SIG-M5 treated with dmso at 0.1 percent for 504 hours (cell line): Measurements from ENCODE around the gene ZC3HAV1.
"Not testable (repeated sequence)": the region's sequence is repeated elsewhere in the genome, so short reads cannot be mapped to it uniquely, and the experiment has no call there.

ENCODE experiments used
- DNase-seq: peaks from one replicate; lab custom pipeline; 2025; ENCODE audit not compliant: unreplicated experiment; lab: John Stamatoyannopoulos, UW

The ZC3HAV1 gene

GRCh38 chr7:139055674-139056073 lies 53.8 kb downstream of the ZC3HAV1 start:
- no peak for DNase-seq

DNA sequence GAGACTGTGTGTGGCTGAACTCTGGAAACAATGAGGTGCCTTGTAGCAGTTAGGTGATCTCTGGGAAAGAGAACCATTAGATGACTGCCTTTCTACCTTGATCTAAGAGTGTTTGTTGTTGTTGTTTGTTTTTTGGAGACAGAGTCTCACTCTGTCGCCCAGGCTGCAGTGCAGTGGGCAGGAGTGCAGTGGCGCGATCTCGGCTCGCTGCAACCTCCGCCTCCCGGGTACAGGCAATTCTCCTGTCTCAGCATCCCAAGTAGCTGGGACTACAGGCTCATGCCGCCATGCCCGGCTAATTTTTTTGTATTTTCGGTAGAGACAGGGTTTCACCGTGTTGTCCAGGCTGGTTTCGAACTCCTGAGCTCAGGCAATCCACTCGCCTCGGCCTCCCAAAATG lies 54.9 kb downstream of the ZC3HAV1 start:
- DNase-seq: not testable (repeated sequence)

GRCh38 chr7:139054101-139054500 lies 55.4 kb downstream of the ZC3HAV1 start:
- DNase-seq: no peak

- DNase-seq: no peak
Measured at GRCh38 chr7:139051655-139052054, 57.9 kb downstream of the ZC3HAV1 start.

- DNase-seq: no peak
Measured at GRCh38 chr7:139049936-139050335, 59.6 kb downstream of the ZC3HAV1 start.

GRCh38 chr7:139049111-139049510 lies 60.4 kb downstream of the ZC3HAV1 start:
- DNase-seq: no peak

- DNase-seq: no peak
Measured at GRCh38 chr7:139047970-139048369, 61.5 kb downstream of the ZC3HAV1 start.

DNA sequence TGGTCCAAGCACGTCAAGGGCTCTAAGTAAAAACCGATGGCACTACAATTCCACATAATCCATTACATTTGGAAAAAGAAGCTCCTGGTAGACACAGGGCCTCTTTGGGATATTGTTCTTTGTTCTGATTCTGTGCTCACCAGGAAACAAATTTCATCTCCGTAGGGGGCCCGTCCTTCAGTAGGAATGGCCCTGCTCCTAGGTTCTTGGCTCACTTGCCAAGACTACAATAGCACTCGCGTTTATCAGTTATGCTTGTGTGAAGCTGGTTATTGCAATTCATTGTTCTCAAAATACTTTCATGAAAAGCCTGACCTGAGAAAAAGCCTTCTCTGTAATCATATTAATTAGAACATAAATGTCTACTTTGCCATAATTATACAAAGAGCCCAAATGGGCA lies 63.4 kb downstream of the ZC3HAV1 start:
- no peak for DNase-seq

DNA sequence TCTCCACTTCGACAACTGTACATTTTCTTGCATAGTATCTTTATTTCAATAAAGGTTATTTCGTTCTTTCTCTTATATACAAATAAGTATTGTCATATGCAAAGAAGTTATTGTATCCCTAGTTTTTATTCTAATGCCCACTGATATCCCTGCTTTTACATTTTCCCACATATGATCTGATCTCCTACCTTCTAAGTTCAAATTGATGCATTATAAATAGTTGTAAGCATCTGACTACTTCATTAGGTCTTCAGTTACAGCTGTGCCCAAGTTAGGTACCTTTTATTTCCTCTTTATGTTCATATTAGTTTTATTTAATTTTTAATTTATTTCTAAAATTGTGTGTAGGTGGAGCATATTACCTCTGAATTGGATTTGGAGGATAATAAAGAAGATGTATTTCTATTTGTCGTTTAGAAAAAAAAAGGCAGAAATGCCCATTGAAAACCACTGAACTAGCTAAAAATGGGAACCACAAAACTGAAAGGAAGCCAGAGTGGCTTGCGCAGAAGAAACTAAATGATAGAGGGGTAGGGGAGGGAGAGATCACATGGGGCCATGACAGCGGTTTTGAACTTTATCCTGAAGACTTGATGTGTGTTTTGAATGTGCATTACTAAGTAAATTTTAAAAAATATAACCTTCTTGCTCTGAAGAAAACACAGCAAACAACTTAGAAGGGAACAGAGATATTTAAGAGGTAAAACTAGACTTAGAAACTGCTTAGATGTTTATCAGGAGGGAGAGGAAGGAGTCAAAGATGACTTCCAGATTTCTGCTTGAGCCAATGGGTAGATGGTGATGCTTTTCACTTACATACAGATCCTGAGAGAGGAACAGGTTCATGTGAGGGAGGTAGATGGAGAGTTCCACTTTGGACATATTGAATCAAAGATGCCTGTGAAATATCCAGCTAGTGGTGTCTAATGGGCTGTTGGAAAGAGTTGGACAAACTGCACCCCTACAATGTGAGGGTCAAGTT lies 64.4 kb downstream of the ZC3HAV1 start:
- peak; percentile 41 for DNase-seq

GRCh38 chr7:139043823-139044812 lies 65.4 kb downstream of the ZC3HAV1 start:
- no peak for DNase-seq

DNA sequence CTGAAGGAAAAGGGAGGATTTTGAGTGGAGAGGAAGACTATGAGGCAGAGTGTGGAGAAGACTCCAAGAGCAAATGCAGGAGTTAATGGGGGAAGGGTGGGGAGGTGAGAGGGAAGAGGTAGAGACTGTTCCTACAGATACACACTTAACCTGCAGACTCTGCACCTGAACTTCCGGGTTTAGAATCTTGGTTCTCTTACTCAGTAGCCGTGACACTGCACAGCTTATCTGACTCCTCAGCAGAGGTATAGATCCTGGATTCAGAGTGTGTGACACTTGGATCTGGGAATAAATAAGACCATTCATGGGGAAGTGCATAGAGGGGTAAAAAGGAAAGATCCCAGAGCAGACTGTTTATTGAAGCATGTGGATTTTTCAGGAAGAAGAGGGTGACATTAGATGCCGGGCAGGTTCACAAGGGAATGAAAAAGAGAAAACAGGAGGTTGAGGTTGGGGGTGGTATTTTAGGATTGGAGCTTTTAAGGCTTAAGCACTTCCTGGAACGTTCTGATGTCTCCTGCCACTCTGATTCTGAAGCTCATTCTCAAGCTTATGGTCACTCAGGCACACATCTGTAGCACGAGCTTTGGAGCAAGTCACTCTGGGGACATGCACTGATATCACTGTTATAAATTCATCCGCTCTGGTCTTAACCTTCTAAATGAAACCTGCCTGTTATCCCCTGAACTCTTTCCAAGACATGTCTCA lies 68.0 kb downstream of the ZC3HAV1 start:
- DNase-seq: no peak

DNA sequence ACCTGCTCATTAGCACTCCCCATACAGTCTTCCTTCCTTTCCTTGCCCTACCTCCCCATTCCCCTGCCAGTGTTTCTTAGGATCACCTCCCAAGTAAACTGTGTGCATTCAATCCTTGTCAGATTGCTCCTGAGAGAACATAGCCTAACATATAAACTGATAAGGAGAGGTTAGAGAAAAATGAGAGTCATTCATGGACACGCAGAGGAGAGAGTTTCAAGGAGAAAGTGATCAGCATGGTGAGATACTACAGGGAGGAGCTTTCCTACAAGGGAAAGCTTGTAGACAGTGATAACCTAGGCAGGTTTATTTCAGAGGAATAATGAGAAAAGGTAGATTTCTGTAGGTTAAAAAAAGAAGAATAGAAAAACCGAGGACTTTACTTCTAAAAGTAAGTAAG lies 70.8 kb downstream of the ZC3HAV1 start:
- no peak for DNase-seq

GRCh38 chr7:139036901-139037300 lies 72.6 kb downstream of the ZC3HAV1 start:
- DNase-seq: no peak

GRCh38 chr7:139035586-139036353 lies 73.8 kb downstream of the ZC3HAV1 start, which contains the start of gene ZC3HAV1L:
TSS of gene ZC3HAV1L (minus strand) at chr7:139036042. CDS start at chr7:139036017, 25 bp downstream.
- peak; percentile 70 for DNase-seq

GRCh38 chr7:139034855-139035585 lies 74.5 kb downstream of the ZC3HAV1 start:
- peak; percentile 43 for DNase-seq

DNA sequence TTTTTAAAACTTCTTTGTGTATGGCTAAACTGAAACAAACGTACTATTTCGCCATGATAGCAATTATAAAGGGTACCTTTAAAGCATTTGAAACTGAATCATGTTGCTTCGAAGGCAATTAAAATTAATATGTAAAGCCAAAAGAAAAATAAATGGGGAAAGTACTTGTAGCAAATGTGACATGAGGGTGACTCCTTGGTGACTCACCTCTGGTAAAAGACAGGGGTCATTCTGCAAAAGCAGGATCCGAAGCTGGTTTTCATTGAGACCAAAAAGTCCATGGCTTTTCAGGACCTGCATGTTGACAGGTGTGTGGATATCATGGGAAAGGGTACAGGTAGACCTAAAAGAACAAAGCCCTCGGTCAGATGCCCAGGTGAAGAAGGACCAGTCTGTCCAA lies 75.2 kb downstream of the ZC3HAV1 start:
- DNase-seq: no peak

- DNase-seq: no peak
Measured at GRCh38 chr7:139033346-139034114, 76.0 kb downstream of the ZC3HAV1 start.

GRCh38 chr7:139032473-139032872 lies 77.0 kb downstream of the ZC3HAV1 start:
- DNase-seq: no peak

- DNase-seq: no peak
Measured at GRCh38 chr7:139029353-139029752, 80.2 kb downstream of the ZC3HAV1 start.
